ENCODE measurements around the gene SLC35F3.

DNA sequence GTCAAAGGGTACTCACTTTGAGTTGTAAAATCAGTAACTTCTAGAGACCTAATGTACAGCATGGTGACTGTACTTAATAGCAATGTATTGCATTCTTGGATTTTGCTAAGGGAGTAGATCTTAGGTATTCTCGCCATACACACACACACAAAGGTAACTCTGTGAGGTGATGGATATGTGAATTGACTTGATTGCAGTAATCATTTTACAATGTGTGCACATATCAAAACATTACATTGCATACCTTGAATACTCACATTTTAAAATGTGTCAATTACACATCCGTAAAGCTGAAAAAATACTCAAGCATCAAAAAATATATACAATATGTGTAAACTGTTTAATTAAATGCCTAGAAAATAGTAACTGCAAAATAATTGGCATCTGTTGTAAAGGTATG, 86.0 kb downstream of the SLC35F3 start:
- TF ChIP-seq, protein P1, sequence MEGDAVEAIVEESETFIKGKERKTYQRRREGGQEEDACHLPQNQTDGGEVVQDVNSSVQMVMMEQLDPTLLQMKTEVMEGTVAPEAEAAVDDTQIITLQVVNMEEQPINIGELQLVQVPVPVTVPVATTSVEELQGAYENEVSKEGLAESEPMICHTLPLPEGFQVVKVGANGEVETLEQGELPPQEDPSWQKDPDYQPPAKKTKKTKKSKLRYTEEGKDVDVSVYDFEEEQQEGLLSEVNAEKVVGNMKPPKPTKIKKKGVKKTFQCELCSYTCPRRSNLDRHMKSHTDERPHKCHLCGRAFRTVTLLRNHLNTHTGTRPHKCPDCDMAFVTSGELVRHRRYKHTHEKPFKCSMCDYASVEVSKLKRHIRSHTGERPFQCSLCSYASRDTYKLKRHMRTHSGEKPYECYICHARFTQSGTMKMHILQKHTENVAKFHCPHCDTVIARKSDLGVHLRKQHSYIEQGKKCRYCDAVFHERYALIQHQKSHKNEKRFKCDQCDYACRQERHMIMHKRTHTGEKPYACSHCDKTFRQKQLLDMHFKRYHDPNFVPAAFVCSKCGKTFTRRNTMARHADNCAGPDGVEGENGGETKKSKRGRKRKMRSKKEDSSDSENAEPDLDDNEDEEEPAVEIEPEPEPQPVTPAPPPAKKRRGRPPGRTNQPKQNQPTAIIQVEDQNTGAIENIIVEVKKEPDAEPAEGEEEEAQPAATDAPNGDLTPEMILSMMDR (IDR thresholded peaks at IDR 0.05), result no peak
- TF ChIP-seq EP300 (IDR thresholded peaks at IDR 0.05), result no peak

Measured in ovary (tissue), 3 donors.